Myocyte (in vitro differentiated cells): Measurements from ENCODE around the gene HOXA11. TPM values are rescaled to one million over a fixed set of nuclear protein-coding genes. Genes with fewer than 3 reads are reported as not detected.

Source experiments
- DNase-seq: peaks from one replicate; pipeline ENCODE4 v3.0.0-alpha.2; 2012; ENCODE audit warnings: low read depth
- total RNA-seq: library from RNA; depleted of rRNA; stranded (reverse); fragments of >200 nt; gene quantifications from 2 replicates; pipeline ENCODE4 v1.2.3, GENCODE V29; 2014

The HOXA11 gene
- total RNA-seq, 1 donor from 2014 or later = 1.7 TPM

- DNase-seq = no peak
These were observed 8.9 kb upstream of the HOXA11 start for GRCh38 chr7:27194002-27194352.

GRCh38 chr7:27193335-27194001 lies 8.4 kb upstream of the HOXA11 start:
- no peak for DNase-seq

- DNase-seq = no peak
These were observed 7.7 kb upstream of the HOXA11 start for GRCh38 chr7:27192546-27193334.

- DNase-seq = no peak
These were observed 7.0 kb upstream of the HOXA11 start for GRCh38 chr7:27191833-27192545.

GRCh38 chr7:27191161-27191731 lies 6.2 kb upstream of the HOXA11 start:
- no peak for DNase-seq

GRCh38 chr7:27189997-27190748 lies 5.1 kb upstream of the HOXA11 start:
- DNase-seq = no peak

- DNase-seq = no peak
These were observed 4.4 kb upstream of the HOXA11 start for GRCh38 chr7:27189295-27189996.

GRCh38 chr7:27188386-27189294 lies 3.6 kb upstream of the HOXA11 start:
- no peak for DNase-seq

- no peak for DNase-seq
These were observed 2.7 kb upstream of the HOXA11 start for GRCh38 chr7:27187475-27188385.

GRCh38 chr7:27186668-27187474 lies 1.8 kb upstream of the HOXA11 start:
- DNase-seq = no peak

- no peak for DNase-seq
These were observed 1.0 kb upstream of the HOXA11 start for GRCh38 chr7:27185854-27186667.

- DNase-seq = peak; percentile 74
These were observed 557 bp downstream of the HOXA11 start for GRCh38 chr7:27184337-27185012.

GRCh38 chr7:27183682-27184336 lies 1.2 kb downstream of the HOXA11 start:
- peak; percentile 59 for DNase-seq

GRCh38 chr7:27182861-27183681 lies 2.0 kb downstream of the HOXA11 start:
- DNase-seq = no peak
